CD4-positive, CD25-positive, alpha-beta regulatory T cell (primary cell): ENCODE measurements around the gene SH3BP5. TPM values are rescaled to one million over a fixed set of nuclear protein-coding genes. Genes with fewer than 3 reads are reported as not detected.
A peak's percentile ranks its signal among the peaks of the same experiment; 100 is the strongest.

Source experiments
- ATAC-seq, 2 donors: fragments of 150-1000 bp; cut with Tn5 transposase; one replicate each; pipeline ENCODE4 v1.10.0; 2021; ENCODE audit warnings: low read depth in 2 of 2, moderate number of reproducible peaks in 2 of 2, moderate library complexity in 1 of 2
- DNase-seq, 3 donors: peaks; one replicate each; pipeline versions ENCODE4 v3.0.0 to v3.0.0-alpha.2; 2012 to 2022; ENCODE audit warnings: mixed read lengths in 1 of 3
- H3K27ac ChIP-seq: one replicate; pipeline ENCODE4 v1.7.0; 2013; ENCODE audit warnings: mild to moderate bottlenecking, low read length; ENCODE audit not compliant: insufficient read depth, poor library complexity, severe bottlenecking
- H3K27me3 ChIP-seq: one replicate; pipeline ENCODE4 v1.7.0; 2013; ENCODE audit warnings: low read length; ENCODE audit not compliant: control insufficient read depth, insufficient read depth
- H3K36me3 ChIP-seq: one replicate; pipeline ENCODE4 v1.7.0; 2013; ENCODE audit warnings: mild to moderate bottlenecking, low read length, moderate library complexity; ENCODE audit not compliant: control insufficient read depth, insufficient read depth
- H3K4me1 ChIP-seq: 2 replicates; pipeline ENCODE4 v1.7.0; 2013; ENCODE audit warnings: mild to moderate bottlenecking, low read length; ENCODE audit not compliant: insufficient read depth, control insufficient read depth, poor library complexity, severe bottlenecking
- H3K4me3 ChIP-seq: one replicate; pipeline ENCODE4 v1.7.0; 2013; ENCODE audit warnings: low read depth, mild to moderate bottlenecking, low read length, moderate library complexity
- H3K9me3 ChIP-seq, 2 experiments: 1 replicate in 1 of 2; 2 replicates in 1 of 2; pipeline ENCODE4 v1.7.0; 2013; ENCODE audit warnings: low read length in 2 of 2, mild to moderate bottlenecking in 1 of 2, moderate library complexity in 1 of 2; ENCODE audit not compliant: control insufficient read depth in 2 of 2
- H3K27ac Mint-ChIP-seq, 3 donors: one replicate each; pipeline ENCODE4 v1.8.0; 2020 to 2022; ENCODE audit warnings: mild to moderate bottlenecking in 3 of 3, mixed read lengths in 3 of 3, moderate library complexity in 2 of 3
- H3K27me3 Mint-ChIP-seq: one replicate; pipeline ENCODE4 v1.8.0; 2022; ENCODE audit warnings: mild to moderate bottlenecking, mixed read lengths
- H3K36me3 Mint-ChIP-seq: one replicate; pipeline ENCODE4 v1.8.0; 2020; ENCODE audit warnings: mixed read lengths
- H3K4me1 Mint-ChIP-seq, 4 donors: one replicate each; pipeline ENCODE4 v1.8.0; 2020 to 2022; ENCODE audit warnings: mixed read lengths in 4 of 4, mild to moderate bottlenecking in 1 of 4
- H3K4me3 Mint-ChIP-seq, 4 donors: one replicate each; pipeline ENCODE4 v1.8.0; 2020 to 2022; ENCODE audit warnings: mild to moderate bottlenecking in 4 of 4, mixed read lengths in 4 of 4, moderate library complexity in 3 of 4
- H3K9me3 Mint-ChIP-seq, 7 donors: one replicate each; pipeline ENCODE4 v1.8.0; 2020 to 2022; ENCODE audit warnings: mixed read lengths in 7 of 7, mild to moderate bottlenecking in 3 of 7, moderate library complexity in 2 of 7
- polyA plus RNA-seq, 4 donors: library from polyadenylated mRNA; unstranded; fragments of 300-500 nt; fragmentation: Illumina TruSeq; gene quantifications; one replicate each; pipeline ENCODE4 v1.2.3, GENCODE V29; 2021
- total RNA-seq: library from RNA; stranded (reverse); gene quantifications from one replicate; pipeline ENCODE4 v1.2.3, GENCODE V29; 2022

SH3BP5 gene
- total and polyA plus RNA-seq, 5 donors from 2014 or later, result 24.7 to 68.6 (median 32.8) TPM

- DNase-seq (no peak), ATAC-seq (no peak)
- Mint-ChIP-seq H3K9me3 (no peaks in the 10 kb centered on the region), H3K36me3 (peaks cover 16% of the 10 kb centered on the region), H3K27ac (peak overlapping the region in 1 of 3 donors; percentile 11), H3K4me1 (peaks cover 19 to 84% (median 42%) of the 10 kb centered on the region in 4 donors), H3K4me3 (no peak overlapping the region), H3K27me3 (no peaks in the 10 kb centered on the region)
- H3K36me3 ChIP-seq, result no peaks in the 10 kb centered on the region
- H3K9me3 ChIP-seq, result no peaks in the 10 kb centered on the region
- H3K4me1 ChIP-seq, result peaks cover 53% of the 10 kb centered on the region
- no peak overlapping the region for H3K4me3 ChIP-seq
- no peak overlapping the region for H3K27ac ChIP-seq
- H3K27me3 ChIP-seq, result no peaks in the 10 kb centered on the region
Measured at GRCh38 chr3:15279205-15279604, 53.2 kb downstream of the SH3BP5 start.

DNA sequence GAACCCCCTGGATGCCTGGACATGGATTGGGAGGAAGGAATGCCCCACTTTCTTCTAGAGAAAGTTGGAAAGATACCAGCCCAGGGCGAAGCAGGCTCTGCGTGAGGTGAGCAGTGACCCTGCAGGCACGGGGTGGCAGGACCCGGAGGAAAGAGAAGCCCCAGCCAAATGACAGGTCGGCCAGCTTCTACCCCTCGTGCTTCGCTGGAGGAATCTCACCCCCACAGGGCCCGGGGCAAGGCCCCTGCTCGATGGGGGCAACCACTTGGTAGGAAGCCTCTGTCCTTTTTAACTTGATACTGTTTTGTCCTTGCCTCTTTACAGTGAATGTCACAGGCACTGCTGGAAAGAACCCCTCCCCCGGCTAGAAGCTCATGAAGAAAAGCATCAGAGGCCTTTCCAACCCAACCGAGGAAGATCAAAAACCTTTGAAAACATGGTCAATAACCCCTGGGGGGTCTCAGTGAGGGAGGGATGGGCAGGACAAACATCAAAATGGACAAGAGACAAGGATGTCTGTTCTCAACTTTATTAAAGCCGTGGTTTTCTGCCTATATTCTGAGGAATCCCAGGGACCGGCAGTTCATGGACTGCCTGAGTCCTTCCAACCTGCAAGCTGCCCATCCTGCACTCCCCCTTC, 54.4 kb downstream of the SH3BP5 start:
- peak overlapping the region in 2 of 3 donors; percentile 6 to 48 for H3K27ac Mint-ChIP-seq
- no peak overlapping the region for H3K4me3 Mint-ChIP-seq
- Histone ChIP-seq H3K9me3 (no peaks in the 10 kb centered on the region), H3K4me1 (peaks cover 43% of the 10 kb centered on the region), H3K27me3 (no peaks in the 10 kb centered on the region), H3K27ac (no peak overlapping the region), H3K4me3 (no peak overlapping the region), H3K36me3 (no peaks in the 10 kb centered on the region)
- H3K9me3 Mint-ChIP-seq, result no peaks in the 10 kb centered on the region
- H3K36me3 Mint-ChIP-seq, result peaks cover 10% of the 10 kb centered on the region
- no peaks in the 10 kb centered on the region for H3K27me3 Mint-ChIP-seq
- ATAC-seq (no peak), DNase-seq (no peak)
- peaks cover 16 to 86% (median 44%) of the 10 kb centered on the region in 4 donors for H3K4me1 Mint-ChIP-seq

- Mint-ChIP-seq H3K4me3 (peak overlapping the region in 1 of 4 donors; percentile 2), H3K36me3 (peaks cover 6% of the 10 kb centered on the region), H3K4me1 (peaks cover 26 to 91% (median 58%) of the 10 kb centered on the region in 4 donors), H3K9me3 (no peaks in the 10 kb centered on the region), H3K27me3 (peaks cover 4% of the 10 kb centered on the region), H3K27ac (peak overlapping the region; percentile 28 to 60 (median 57))
- ATAC-seq, result no peak
- peaks cover 61% of the 10 kb centered on the region for H3K4me1 ChIP-seq
- no peaks in the 10 kb centered on the region for H3K36me3 ChIP-seq
- no peak overlapping the region for H3K27ac ChIP-seq
- no peak overlapping the region for H3K4me3 ChIP-seq
- H3K27me3 ChIP-seq, result no peaks in the 10 kb centered on the region
- H3K9me3 ChIP-seq, result no peaks in the 10 kb centered on the region
- no peak for DNase-seq
Measured at GRCh38 chr3:15276028-15276724, 56.2 kb downstream of the SH3BP5 start.

GRCh38 chr3:15273227-15273626, 59.2 kb downstream of the SH3BP5 start:
- H3K4me3 Mint-ChIP-seq, result no peak overlapping the region
- H3K9me3 Mint-ChIP-seq, result no peaks in the 10 kb centered on the region
- H3K36me3 ChIP-seq, result no peaks in the 10 kb centered on the region
- no peaks in the 10 kb centered on the region for H3K9me3 ChIP-seq
- DNase-seq (no peak), ATAC-seq (no peak)
- no peaks in the 10 kb centered on the region for H3K27me3 ChIP-seq
- peaks cover 4% of the 10 kb centered on the region for H3K27me3 Mint-ChIP-seq
- H3K27ac ChIP-seq, result peak overlapping the region; percentile 87
- peaks cover 4% of the 10 kb centered on the region for H3K36me3 Mint-ChIP-seq
- H3K27ac Mint-ChIP-seq, result peak overlapping the region; percentile 53 to 96 (median 92)
- H3K4me1 Mint-ChIP-seq, result peaks cover 15 to 92% (median 63%) of the 10 kb centered on the region in 4 donors
- H3K4me1 ChIP-seq, result peaks cover 80% of the 10 kb centered on the region
- no peak overlapping the region for H3K4me3 ChIP-seq

GRCh38 chr3:15272426-15273196, 59.8 kb downstream of the SH3BP5 start:
- Mint-ChIP-seq H3K4me3 (peak overlapping the region; percentile 6 to 84 (median 82)), H3K27me3 (peaks cover 4% of the 10 kb centered on the region), H3K4me1 (peaks cover 21 to 93% (median 67%) of the 10 kb centered on the region in 4 donors), H3K27ac (peak overlapping the region; percentile 92 to 96 (median 93)), H3K9me3 (no peaks in the 10 kb centered on the region), H3K36me3 (peaks cover 4% of the 10 kb centered on the region)
- H3K4me1 ChIP-seq, result peaks cover 84% of the 10 kb centered on the region
- H3K27me3 ChIP-seq, result no peaks in the 10 kb centered on the region
- H3K27ac ChIP-seq, result peak overlapping the region; percentile 87
- ATAC-seq, result no peak
- H3K4me3 ChIP-seq, result no peak overlapping the region
- H3K9me3 ChIP-seq, result no peaks in the 10 kb centered on the region
- no peaks in the 10 kb centered on the region for H3K36me3 ChIP-seq
- no peak for DNase-seq

GRCh38 chr3:15271785-15272381, 60.5 kb downstream of the SH3BP5 start:
- no peaks in the 10 kb centered on the region for H3K27me3 ChIP-seq
- peak overlapping the region; percentile 57 for H3K4me3 ChIP-seq
- Mint-ChIP-seq H3K4me1 (peaks cover 22 to 86% (median 63%) of the 10 kb centered on the region in 4 donors), H3K27me3 (peaks cover 4% of the 10 kb centered on the region), H3K36me3 (peaks cover 4% of the 10 kb centered on the region), H3K4me3 (peak overlapping the region; percentile 79 to 84 (median 84)), H3K9me3 (no peaks in the 10 kb centered on the region), H3K27ac (peak overlapping the region; percentile 92 to 96 (median 93))
- H3K36me3 ChIP-seq, result peaks cover 1% of the 10 kb centered on the region
- peaks cover 85% of the 10 kb centered on the region for H3K4me1 ChIP-seq
- no peaks in the 10 kb centered on the region for H3K9me3 ChIP-seq
- peak overlapping the region; percentile 87 for H3K27ac ChIP-seq
- DNase-seq, result peak; percentile 76 to 94 (median 79)
- peak; percentile 66 to 72 for ATAC-seq

GRCh38 chr3:15271030-15271429, 61.4 kb downstream of the SH3BP5 start:
- no peaks in the 10 kb centered on the region for H3K9me3 Mint-ChIP-seq
- DNase-seq, result no peak
- Histone ChIP-seq H3K27ac (peak overlapping the region; percentile 87), H3K4me1 (peaks cover 78% of the 10 kb centered on the region), H3K27me3 (no peaks in the 10 kb centered on the region), H3K4me3 (peak overlapping the region; percentile 31), H3K36me3 (peaks cover 10% of the 10 kb centered on the region), H3K9me3 (no peaks in the 10 kb centered on the region)
- peak overlapping the region in 1 of 4 donors; percentile 83 for H3K4me3 Mint-ChIP-seq
- peaks cover 22 to 83% (median 61%) of the 10 kb centered on the region in 4 donors for H3K4me1 Mint-ChIP-seq
- peaks cover 4% of the 10 kb centered on the region for H3K36me3 Mint-ChIP-seq
- H3K27ac Mint-ChIP-seq, result peak overlapping the region in 1 of 3 donors; percentile 93
- ATAC-seq, result no peak
- H3K27me3 Mint-ChIP-seq, result peaks cover 4% of the 10 kb centered on the region
